Measurements from ENCODE around the gene XRCC4.

Gene XRCC4

GRCh38 chr5:83375049-83375745 lies 297.9 kb downstream of the XRCC4 start:
- no peak for DNase-seq (ENCODE audit: low spot score)
- no peaks in the 10 kb centered on the region for H3K9me3 Mint-ChIP-seq

GRCh38 chr5:83376461-83376860 lies 299.1 kb downstream of the XRCC4 start:
- H3K27ac Mint-ChIP-seq = no peak overlapping the region
- H3K27me3 Mint-ChIP-seq (ENCODE audit: low read depth) = no peaks in the 10 kb centered on the region
- no peaks in the 10 kb centered on the region for H3K4me1 Mint-ChIP-seq (ENCODE audit: low read depth)
- H3K9me3 Mint-ChIP-seq = no peaks in the 10 kb centered on the region
- no peaks in the 10 kb centered on the region for H3K36me3 Mint-ChIP-seq (ENCODE audit: low read depth)
- DNase-seq (ENCODE audit: low spot score) = no peak
- H3K4me3 Mint-ChIP-seq = no peak overlapping the region

More at GRCh38 chr5:83375049-83375745, 297.9 kb downstream of the XRCC4 start:
- Mint-ChIP-seq H3K4me1 (ENCODE audit: low read depth) (no peaks in the 10 kb centered on the region), H3K27ac (no peak overlapping the region), H3K36me3 (ENCODE audit: low read depth) (no peaks in the 10 kb centered on the region), H3K27me3 (ENCODE audit: low read depth) (no peaks in the 10 kb centered on the region), H3K4me3 (no peak overlapping the region)

GRCh38 chr5:83377131-83377865 lies 300.0 kb downstream of the XRCC4 start:
- Mint-ChIP-seq H3K4me3 (no peak overlapping the region), H3K27ac (no peak overlapping the region), H3K36me3 (ENCODE audit: low read depth) (no peaks in the 10 kb centered on the region), H3K27me3 (ENCODE audit: low read depth) (no peaks in the 10 kb centered on the region), H3K4me1 (ENCODE audit: low read depth) (no peaks in the 10 kb centered on the region), H3K9me3 (no peaks in the 10 kb centered on the region)
- no peak for DNase-seq (ENCODE audit: low spot score)

DNA sequence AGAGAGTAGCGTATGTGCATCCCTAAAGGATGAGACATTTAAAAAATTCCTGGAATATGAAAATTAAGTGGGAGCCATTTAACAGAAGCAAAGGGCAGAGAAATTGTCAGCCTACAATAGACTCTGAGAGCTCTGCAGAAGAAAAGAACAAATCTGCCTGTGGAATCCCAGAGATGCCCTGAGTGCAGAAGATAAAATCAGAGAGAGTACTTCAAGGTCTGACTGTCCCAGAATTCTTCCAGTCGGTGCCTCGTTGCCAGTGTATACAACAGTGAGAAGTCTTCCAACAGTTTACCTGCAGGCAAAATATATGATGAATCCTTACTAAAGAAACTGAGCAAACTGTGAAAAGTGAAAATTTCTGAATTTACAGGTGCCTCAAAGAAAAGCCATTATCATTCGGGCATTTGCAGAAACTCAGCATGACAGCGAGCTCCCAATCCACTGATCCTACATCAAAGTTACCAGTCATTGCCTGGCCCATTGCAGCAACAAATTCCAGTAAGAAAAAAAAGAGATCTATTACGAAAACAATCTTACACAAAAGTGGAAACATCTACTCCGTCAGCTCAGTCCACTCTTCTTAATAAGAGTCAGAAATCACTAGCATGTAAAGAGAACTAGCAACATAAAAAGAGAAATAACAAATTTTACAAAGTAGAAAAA lies 301.4 kb downstream of the XRCC4 start:
- Mint-ChIP-seq H3K36me3 (ENCODE audit: low read depth) (no peaks in the 10 kb centered on the region), H3K4me3 (no peak overlapping the region)

GRCh38 chr5:83385812-83386211 lies 308.5 kb downstream of the XRCC4 start:
- DNase-seq (ENCODE audit: low spot score) = no peak
- H3K9me3 Mint-ChIP-seq = no peaks in the 10 kb centered on the region
- H3K27ac Mint-ChIP-seq = no peak overlapping the region
- H3K36me3 Mint-ChIP-seq (ENCODE audit: low read depth) = no peaks in the 10 kb centered on the region
- H3K27me3 Mint-ChIP-seq (ENCODE audit: low read depth) = no peaks in the 10 kb centered on the region
- H3K4me3 Mint-ChIP-seq = no peak overlapping the region
- H3K4me1 Mint-ChIP-seq (ENCODE audit: low read depth) = no peaks in the 10 kb centered on the region

More for the DNA sequence above, 301.4 kb downstream of the XRCC4 start:
- no peak for DNase-seq (ENCODE audit: low spot score)
- H3K27ac Mint-ChIP-seq = no peak overlapping the region
- H3K27me3 Mint-ChIP-seq (ENCODE audit: low read depth) = no peaks in the 10 kb centered on the region
- H3K4me1 Mint-ChIP-seq (ENCODE audit: low read depth) = no peaks in the 10 kb centered on the region
- H3K9me3 Mint-ChIP-seq = no peaks in the 10 kb centered on the region

DNA sequence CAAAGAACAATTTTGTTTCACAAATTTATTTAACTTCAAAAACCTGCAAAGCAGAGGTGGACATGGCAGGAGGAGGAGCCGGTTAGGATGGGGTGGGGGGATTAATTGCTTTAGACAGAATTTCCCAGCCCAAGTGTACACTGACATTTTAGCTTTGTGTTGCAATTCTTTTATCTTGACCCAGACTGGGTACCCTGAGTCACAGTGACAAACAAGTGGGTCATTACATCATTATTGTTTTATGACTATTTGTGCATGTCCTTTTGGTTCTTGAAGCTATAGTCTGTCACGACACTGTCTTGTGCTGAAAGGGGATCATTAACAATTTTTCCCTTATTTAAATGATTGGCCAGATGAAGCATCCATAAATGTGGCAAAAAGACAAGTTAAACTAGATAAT lies 309.7 kb downstream of the XRCC4 start:
- no peaks in the 10 kb centered on the region for H3K27me3 Mint-ChIP-seq (ENCODE audit: low read depth)
- no peak for DNase-seq (ENCODE audit: low spot score)
- H3K9me3 Mint-ChIP-seq = no peaks in the 10 kb centered on the region
- H3K27ac Mint-ChIP-seq = no peak overlapping the region
- H3K36me3 Mint-ChIP-seq (ENCODE audit: low read depth) = no peaks in the 10 kb centered on the region
- H3K4me1 Mint-ChIP-seq (ENCODE audit: low read depth) = no peaks in the 10 kb centered on the region
- H3K4me3 Mint-ChIP-seq = no peak overlapping the region

DNA sequence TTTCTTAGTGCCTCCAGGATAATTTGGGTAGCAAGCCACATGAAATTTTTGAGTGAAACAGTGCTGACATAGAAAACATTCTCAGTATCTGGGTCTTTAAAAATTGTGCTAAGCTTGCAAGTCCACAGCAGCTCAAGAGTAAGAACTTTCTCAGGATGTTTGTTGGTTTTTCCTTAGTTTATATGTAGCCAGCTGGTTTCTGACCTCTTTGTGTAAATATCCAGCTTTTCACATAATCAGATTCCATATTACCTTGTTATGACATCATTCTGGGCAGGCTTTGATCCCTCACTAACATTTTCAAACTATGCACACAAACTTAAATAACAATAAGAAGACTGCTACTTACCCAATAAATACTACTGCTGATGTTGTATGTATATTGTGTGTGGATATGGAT lies 311.3 kb downstream of the XRCC4 start:
- H3K4me3 Mint-ChIP-seq = no peak overlapping the region
- no peak for DNase-seq (ENCODE audit: low spot score)
- no peak overlapping the region for H3K27ac Mint-ChIP-seq
- H3K27me3 Mint-ChIP-seq (ENCODE audit: low read depth) = no peaks in the 10 kb centered on the region
- no peaks in the 10 kb centered on the region for H3K9me3 Mint-ChIP-seq
- no peaks in the 10 kb centered on the region for H3K36me3 Mint-ChIP-seq (ENCODE audit: low read depth)
- no peaks in the 10 kb centered on the region for H3K4me1 Mint-ChIP-seq (ENCODE audit: low read depth)

DNA sequence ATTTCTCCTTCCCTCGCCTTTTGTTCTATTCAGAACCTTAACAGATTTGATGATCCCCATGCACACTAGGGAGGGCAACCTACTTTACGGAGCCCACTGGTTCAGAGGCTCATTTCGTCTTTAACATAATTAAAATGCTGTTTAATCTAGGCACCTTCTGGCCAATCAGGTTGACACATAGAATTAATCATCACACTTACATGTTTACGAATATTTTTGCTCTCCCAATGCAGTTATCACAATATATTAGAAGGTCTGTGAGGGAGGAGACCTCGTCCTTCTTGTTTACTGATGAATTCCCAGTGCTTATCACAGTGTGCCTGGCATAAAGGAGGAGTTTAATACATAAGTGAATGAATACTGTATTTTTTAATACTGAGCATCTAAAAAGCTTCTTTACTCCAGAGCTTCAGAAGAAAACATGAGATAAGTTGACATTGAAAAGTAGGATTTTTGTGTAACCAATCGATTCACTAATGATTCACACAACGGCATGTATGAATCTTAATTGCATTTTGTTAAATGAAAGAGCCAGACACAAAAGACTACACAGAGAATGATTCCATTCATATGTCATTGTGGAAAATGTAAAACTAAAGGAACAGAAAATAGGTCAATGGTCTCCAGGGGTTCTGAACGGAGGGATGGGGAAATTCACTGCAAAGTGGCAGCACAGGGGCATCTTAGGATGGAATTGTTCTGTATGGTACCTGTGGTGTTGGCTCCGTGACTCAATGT lies 315.6 kb downstream of the XRCC4 start:
- no peak overlapping the region for H3K27ac Mint-ChIP-seq
- no peaks in the 10 kb centered on the region for H3K4me1 Mint-ChIP-seq (ENCODE audit: low read depth)
- no peaks in the 10 kb centered on the region for H3K36me3 Mint-ChIP-seq (ENCODE audit: low read depth)

DNA sequence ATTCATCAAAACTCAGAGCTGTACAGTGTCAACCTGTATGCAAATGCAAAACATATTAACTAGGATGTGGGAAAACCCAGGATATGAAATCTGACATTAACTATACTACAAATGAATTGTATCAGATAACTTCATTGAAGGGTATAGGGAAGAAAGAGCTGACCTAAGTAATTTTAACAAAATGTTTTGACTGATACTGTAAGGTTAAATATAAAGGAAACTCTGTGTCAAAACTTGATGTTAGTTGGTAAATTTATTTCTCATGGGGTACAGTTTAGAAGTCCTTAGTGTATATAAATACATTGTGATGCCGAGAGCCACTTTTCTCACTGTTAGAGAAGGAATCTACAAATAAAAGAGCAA lies 316.1 kb downstream of the XRCC4 start:
- Mint-ChIP-seq H3K27me3 (ENCODE audit: low read depth) (no peaks in the 10 kb centered on the region), H3K9me3 (no peaks in the 10 kb centered on the region), H3K4me1 (ENCODE audit: low read depth) (no peaks in the 10 kb centered on the region), H3K27ac (no peak overlapping the region), H3K4me3 (no peak overlapping the region), H3K36me3 (ENCODE audit: low read depth) (no peaks in the 10 kb centered on the region)
- no peak for DNase-seq (ENCODE audit: low spot score)

More for the DNA sequence above, 315.6 kb downstream of the XRCC4 start:
- DNase-seq (ENCODE audit: low spot score) = no peak
- no peaks in the 10 kb centered on the region for H3K27me3 Mint-ChIP-seq (ENCODE audit: low read depth)
- H3K4me3 Mint-ChIP-seq = no peak overlapping the region
- no peaks in the 10 kb centered on the region for H3K9me3 Mint-ChIP-seq

DNA sequence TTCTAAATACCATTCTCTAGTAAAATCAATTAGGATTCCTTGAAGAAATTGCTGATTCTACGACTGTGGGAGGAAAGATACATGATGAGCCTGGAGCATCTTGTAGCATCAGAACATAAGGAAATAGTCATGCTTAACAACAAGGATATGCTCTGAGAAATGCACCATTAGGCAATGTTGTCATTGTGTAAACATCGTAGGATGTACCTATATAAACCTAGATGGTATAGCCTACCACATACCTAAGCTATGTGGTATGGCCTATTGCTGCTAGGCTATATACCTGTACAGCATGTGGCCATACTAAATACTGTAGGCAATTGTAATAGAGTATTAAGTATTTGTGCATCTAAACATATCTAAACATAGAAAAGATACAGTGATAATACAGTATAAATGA lies 316.8 kb downstream of the XRCC4 start:
- no peaks in the 10 kb centered on the region for H3K9me3 Mint-ChIP-seq
- H3K36me3 Mint-ChIP-seq (ENCODE audit: low read depth) = no peaks in the 10 kb centered on the region
- no peaks in the 10 kb centered on the region for H3K27me3 Mint-ChIP-seq (ENCODE audit: low read depth)
- no peaks in the 10 kb centered on the region for H3K4me1 Mint-ChIP-seq (ENCODE audit: low read depth)
- DNase-seq (ENCODE audit: low spot score) = no peak
- no peak overlapping the region for H3K27ac Mint-ChIP-seq
- H3K4me3 Mint-ChIP-seq = no peak overlapping the region

DNA sequence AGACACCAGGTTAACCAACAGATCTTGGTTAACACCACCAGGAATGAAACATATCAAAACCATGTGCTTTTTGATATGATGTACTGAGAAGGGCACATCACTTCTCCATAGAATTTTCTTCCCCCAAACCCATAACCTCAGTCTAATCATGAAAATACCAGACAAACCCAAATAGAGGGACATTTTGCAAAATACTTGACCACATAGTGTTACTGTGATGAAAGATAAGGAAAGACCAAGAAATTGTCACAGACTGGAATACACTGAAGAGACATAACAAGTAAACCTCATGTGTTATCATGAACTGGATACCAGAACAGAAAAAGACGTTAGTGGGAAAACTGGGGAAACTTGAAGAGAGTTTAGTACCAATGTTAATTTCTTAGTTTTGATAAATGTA lies 319.3 kb downstream of the XRCC4 start:
- no peak for DNase-seq (ENCODE audit: low spot score)
- Mint-ChIP-seq H3K9me3 (no peaks in the 10 kb centered on the region), H3K4me3 (no peak overlapping the region), H3K36me3 (ENCODE audit: low read depth) (no peaks in the 10 kb centered on the region), H3K4me1 (ENCODE audit: low read depth) (no peaks in the 10 kb centered on the region), H3K27me3 (ENCODE audit: low read depth) (no peaks in the 10 kb centered on the region), H3K27ac (no peak overlapping the region)

GRCh38 chr5:83397658-83398057 lies 320.3 kb downstream of the XRCC4 start:
- no peak overlapping the region for H3K27ac Mint-ChIP-seq
- H3K9me3 Mint-ChIP-seq = no peaks in the 10 kb centered on the region
- H3K36me3 Mint-ChIP-seq (ENCODE audit: low read depth) = no peaks in the 10 kb centered on the region
- DNase-seq (ENCODE audit: low spot score) = no peak
- H3K27me3 Mint-ChIP-seq (ENCODE audit: low read depth) = no peaks in the 10 kb centered on the region
- H3K4me1 Mint-ChIP-seq (ENCODE audit: low read depth) = no peaks in the 10 kb centered on the region
- H3K4me3 Mint-ChIP-seq = no peak overlapping the region

- no peak for DNase-seq (ENCODE audit: low spot score)
- no peaks in the 10 kb centered on the region for H3K9me3 Mint-ChIP-seq
- H3K4me3 Mint-ChIP-seq = no peak overlapping the region
- no peak overlapping the region for H3K27ac Mint-ChIP-seq
- no peaks in the 10 kb centered on the region for H3K36me3 Mint-ChIP-seq (ENCODE audit: low read depth)
- no peaks in the 10 kb centered on the region for H3K27me3 Mint-ChIP-seq (ENCODE audit: low read depth)
- no peaks in the 10 kb centered on the region for H3K4me1 Mint-ChIP-seq (ENCODE audit: low read depth)
Measured at GRCh38 chr5:83400241-83400640, 322.9 kb downstream of the XRCC4 start.

GRCh38 chr5:83400701-83401100 lies 323.4 kb downstream of the XRCC4 start:
- H3K27ac Mint-ChIP-seq = no peak overlapping the region
- H3K9me3 Mint-ChIP-seq = no peaks in the 10 kb centered on the region
- no peak overlapping the region for H3K4me3 Mint-ChIP-seq
- H3K36me3 Mint-ChIP-seq (ENCODE audit: low read depth) = no peaks in the 10 kb centered on the region
- no peaks in the 10 kb centered on the region for H3K4me1 Mint-ChIP-seq (ENCODE audit: low read depth)
- H3K27me3 Mint-ChIP-seq (ENCODE audit: low read depth) = no peaks in the 10 kb centered on the region
- no peak for DNase-seq (ENCODE audit: low spot score)

All from T-helper 2 cell treated with Interferon-gamma antibody and Interleukin-4, amounts not matched to agents 5 μg/mL and 100 μg/mL, for 36 hours (primary cell).